ENCODE results near the gene SPSB2. TPM values are rescaled to one million over a fixed set of nuclear protein-coding genes. Genes with fewer than 3 reads are reported as not detected.

The SPSB2 gene
- total and polyA plus RNA-seq, 9 of the 15 experiments (the other 6 are each of a cell fraction or from before 2014, with no cell fraction given): 0.10 to 10.6 (median 1.9) TPM

DNA sequence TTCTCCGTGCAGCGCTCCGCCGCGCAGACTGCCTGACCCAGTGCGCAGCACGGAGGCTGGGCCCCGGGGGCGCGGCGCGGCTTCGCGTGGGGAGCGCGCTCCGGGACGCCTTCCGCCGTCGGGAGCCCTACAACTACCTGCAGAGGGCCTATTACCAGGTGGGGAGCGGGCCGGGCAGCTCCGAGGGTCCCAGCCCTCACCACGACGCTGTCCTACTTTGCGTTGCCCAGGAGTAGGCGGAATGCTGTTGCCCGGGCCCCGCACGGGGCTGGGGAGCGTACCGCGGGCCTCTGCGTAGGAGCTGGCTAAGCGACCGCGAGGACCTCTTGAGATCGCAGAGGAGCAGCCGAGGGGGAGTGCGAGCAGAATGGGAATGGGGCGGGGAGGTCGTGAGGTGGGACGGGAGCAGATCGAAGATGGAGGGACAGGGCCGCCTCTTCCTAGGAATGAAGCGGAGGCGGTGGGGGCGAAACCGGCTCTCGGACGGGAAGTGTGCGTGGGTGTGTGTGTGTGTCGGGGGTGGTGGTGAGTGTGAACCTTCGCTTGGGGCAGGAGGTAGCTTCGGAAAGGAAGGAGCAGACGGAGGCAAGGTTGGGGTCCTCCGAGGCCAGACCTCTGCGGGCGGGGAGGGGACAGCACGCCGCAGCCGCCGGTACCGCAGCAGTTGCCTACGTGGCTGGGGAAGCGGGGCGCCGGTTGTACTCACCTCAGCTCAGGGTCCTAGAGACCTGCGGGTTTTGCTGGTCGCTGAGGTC is 44.1 kb downstream of the SPSB2 start (continued):
- TF ChIP-seq, protein P1, sequence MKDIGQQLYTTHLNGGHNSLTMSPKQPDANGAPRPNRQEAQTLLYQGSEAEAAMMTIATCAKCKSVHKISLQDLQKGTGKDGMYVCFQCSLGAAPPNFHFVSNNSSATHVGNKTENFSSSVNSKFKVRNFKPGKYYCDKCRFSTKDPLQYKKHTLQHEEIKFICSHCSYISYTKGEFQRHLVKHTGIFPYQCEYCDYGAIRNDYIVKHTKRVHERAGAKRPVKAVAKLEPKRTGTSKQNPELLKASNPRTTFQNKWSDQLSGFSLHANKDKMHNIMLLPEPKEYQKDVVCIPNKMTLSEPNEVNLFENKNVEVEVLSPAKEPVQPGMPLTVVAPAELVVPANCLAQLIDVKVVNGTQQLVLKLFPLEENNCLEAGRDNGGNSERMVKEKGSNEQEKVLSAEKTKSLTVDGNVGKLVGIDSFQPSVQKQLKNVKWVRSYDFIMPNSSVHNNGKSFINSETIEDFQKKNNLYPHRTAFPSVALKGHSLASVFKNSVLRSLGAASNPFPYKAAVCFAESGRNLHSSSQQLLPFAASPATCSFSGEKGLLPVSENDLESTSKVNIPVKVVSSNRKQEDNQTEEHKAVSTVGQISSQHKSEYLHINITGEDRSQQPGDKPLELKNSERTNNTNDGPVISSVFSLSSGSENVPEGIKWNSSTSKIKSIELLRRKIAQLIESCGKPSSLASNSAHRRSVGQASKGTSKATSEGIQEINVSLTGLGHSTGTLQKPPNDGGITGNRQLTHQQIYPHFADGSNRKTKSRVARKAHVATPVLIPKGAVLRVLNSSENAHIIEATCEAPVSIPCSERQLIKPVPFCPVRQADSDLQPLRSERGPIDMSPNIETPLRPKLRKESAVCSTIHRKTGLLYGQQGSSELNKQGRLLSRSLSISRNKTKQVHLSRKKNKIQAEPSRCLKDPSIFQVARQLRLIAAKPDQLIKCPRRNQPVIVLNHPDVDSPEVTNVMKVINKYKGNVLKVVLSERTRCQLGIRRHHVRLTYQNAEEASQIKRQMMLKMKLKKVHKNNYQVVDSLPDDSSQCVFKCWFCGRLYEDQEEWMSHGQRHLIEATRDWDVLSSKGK (CRISPR knock-in tag; IDR thresholded peaks at IDR 0.05): no peak
- TF ChIP-seq TOE1 (IDR thresholded peaks at IDR 0.05; ENCODE audit: borderline replicate concordance): peak; percentile 81; the same call in 1 of the 2 replicates
- no peak for TF ChIP-seq TOE1 (CRISPR knock-in tag; IDR thresholded peaks at IDR 0.05; ENCODE audit: borderline replicate concordance, low read depth)
- no peak for TF ChIP-seq ZNF239 (CRISPR knock-in tag; IDR thresholded peaks at IDR 0.05)
- peak; percentile 82 for TF ChIP-seq POLR2G (IDR thresholded peaks at IDR 0.05; ENCODE audit: low read depth, low read length)
- TF ChIP-seq, protein P2, sequence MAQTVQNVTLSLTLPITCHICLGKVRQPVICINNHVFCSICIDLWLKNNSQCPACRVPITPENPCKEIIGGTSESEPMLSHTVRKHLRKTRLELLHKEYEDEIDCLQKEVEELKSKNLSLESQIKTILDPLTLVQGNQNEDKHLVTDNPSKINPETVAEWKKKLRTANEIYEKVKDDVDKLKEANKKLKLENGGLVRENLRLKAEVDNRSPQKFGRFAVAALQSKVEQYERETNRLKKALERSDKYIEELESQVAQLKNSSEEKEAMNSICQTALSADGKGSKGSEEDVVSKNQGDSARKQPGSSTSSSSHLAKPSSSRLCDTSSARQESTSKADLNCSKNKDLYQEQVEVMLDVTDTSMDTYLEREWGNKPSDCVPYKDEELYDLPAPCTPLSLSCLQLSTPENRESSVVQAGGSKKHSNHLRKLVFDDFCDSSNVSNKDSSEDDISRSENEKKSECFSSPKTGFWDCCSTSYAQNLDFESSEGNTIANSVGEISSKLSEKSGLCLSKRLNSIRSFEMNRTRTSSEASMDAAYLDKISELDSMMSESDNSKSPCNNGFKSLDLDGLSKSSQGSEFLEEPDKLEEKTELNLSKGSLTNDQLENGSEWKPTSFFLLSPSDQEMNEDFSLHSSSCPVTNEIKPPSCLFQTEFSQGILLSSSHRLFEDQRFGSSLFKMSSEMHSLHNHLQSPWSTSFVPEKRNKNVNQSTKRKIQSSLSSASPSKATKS (CRISPR knock-in tag; IDR thresholded peaks at IDR 0.05): no peak
- no peak for TF ChIP-seq CBX1 (IDR thresholded peaks at IDR 0.05; ENCODE audit: low read depth)
- TF ChIP-seq, protein P3, sequence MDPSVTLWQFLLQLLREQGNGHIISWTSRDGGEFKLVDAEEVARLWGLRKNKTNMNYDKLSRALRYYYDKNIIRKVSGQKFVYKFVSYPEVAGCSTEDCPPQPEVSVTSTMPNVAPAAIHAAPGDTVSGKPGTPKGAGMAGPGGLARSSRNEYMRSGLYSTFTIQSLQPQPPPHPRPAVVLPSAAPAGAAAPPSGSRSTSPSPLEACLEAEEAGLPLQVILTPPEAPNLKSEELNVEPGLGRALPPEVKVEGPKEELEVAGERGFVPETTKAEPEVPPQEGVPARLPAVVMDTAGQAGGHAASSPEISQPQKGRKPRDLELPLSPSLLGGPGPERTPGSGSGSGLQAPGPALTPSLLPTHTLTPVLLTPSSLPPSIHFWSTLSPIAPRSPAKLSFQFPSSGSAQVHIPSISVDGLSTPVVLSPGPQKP (CRISPR knock-in tag; IDR thresholded peaks at IDR 0.05): no peak
- TF ChIP-seq MYC (IDR thresholded peaks at IDR 0.05; ENCODE audit: low read depth, low read length): no peak
- TF ChIP-seq MYC (CRISPR knock-in tag; IDR thresholded peaks at IDR 0.05; ENCODE audit: borderline replicate concordance, low read depth): no peak
- no peak for TF ChIP-seq KAT7 (CRISPR knock-in tag; IDR thresholded peaks at IDR 0.05; ENCODE audit: borderline replicate concordance)
- TF ChIP-seq, protein P4, sequence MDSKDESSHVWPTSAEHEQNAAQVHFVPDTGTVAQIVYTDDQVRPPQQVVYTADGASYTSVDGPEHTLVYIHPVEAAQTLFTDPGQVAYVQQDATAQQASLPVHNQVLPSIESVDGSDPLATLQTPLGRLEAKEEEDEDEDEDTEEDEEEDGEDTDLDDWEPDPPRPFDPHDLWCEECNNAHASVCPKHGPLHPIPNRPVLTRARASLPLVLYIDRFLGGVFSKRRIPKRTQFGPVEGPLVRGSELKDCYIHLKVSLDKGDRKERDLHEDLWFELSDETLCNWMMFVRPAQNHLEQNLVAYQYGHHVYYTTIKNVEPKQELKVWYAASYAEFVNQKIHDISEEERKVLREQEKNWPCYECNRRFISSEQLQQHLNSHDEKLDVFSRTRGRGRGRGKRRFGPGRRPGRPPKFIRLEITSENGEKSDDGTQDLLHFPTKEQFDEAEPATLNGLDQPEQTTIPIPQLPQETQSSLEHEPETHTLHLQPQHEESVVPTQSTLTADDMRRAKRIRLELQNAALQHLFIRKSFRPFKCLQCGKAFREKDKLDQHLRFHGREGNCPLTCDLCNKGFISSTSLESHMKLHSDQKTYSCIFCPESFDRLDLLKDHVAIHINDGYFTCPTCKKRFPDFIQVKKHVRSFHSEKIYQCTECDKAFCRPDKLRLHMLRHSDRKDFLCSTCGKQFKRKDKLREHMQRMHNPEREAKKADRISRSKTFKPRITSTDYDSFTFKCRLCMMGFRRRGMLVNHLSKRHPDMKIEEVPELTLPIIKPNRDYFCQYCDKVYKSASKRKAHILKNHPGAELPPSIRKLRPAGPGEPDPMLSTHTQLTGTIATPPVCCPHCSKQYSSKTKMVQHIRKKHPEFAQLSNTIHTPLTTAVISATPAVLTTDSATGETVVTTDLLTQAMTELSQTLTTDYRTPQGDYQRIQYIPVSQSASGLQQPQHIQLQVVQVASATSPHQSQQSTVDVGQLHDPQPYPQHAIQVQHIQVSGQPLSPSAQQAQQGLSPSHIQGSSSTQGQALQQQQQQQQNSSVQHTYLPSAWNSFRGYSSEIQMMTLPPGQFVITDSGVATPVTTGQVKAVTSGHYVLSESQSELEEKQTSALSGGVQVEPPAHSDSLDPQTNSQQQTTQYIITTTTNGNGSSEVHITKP (IDR thresholded peaks at IDR 0.05; ENCODE audit: partially characterized antibody): no peak
- no peak for TF ChIP-seq ARNT (IDR thresholded peaks at IDR 0.05)
- peak; percentile 63 for TF ChIP-seq SUPT5H (IDR thresholded peaks at IDR 0.05)
- no peak for TF ChIP-seq CHD1 (IDR thresholded peaks at IDR 0.05; ENCODE audit: low read length)

All from K562 (cell line).